KOPT-K1 (cell line): ENCODE measurements around the gene TUBGCP6.

Experiments used
- H3K27ac ChIP-seq: fragments of 200-600 bp; sonication (generic); 2 replicates; pipeline ENCODE4 v1.5.1; 2016; ENCODE audit warnings: antibody characterized with exemption, mild to moderate bottlenecking, low read depth, low read length; ENCODE audit not compliant: poor library complexity, severe bottlenecking
- H3K36me3 ChIP-seq: fragments of 200-600 bp; sonication (generic); 2 replicates; pipeline ENCODE4 v1.5.1; 2017; ENCODE audit warnings: antibody characterized with exemption, mild to moderate bottlenecking, low read length, moderate library complexity; ENCODE audit not compliant: insufficient read depth
- H3K9me3 ChIP-seq: fragments of 200-600 bp; sonication (generic); 2 replicates; pipeline ENCODE4 v1.5.1; 2017; ENCODE audit warnings: antibody characterized with exemption, low read length, mild to moderate bottlenecking; ENCODE audit not compliant: insufficient read depth, poor library complexity, severe bottlenecking

TUBGCP6 gene

GRCh38 chr22:50244420-50245213, at the start of gene TUBGCP6:
Gene TUBGCP6 (minus strand): TSS chr22:50245023. CDS start chr22:50244459, 564 bp downstream.
- no peaks in the 10 kb centered on the region for H3K9me3 ChIP-seq
- peaks cover 36% of the 10 kb centered on the region for H3K36me3 ChIP-seq
- peak within 1 kb of the TSS; percentile 82 for H3K27ac ChIP-seq

GRCh38 chr22:50294319-50294656, 49.5 kb upstream of the TUBGCP6 start:
- Histone ChIP-seq H3K27ac (no peak overlapping the region), H3K9me3 (no peaks in the 10 kb centered on the region), H3K36me3 (no peaks in the 10 kb centered on the region)

GRCh38 chr22:50293441-50294318, 48.9 kb upstream of the TUBGCP6 start:
- Histone ChIP-seq H3K36me3 (no peaks in the 10 kb centered on the region), H3K27ac (no peak overlapping the region), H3K9me3 (no peaks in the 10 kb centered on the region)

GRCh38 chr22:50292643-50293440, 48.0 kb upstream of the TUBGCP6 start:
- Histone ChIP-seq H3K36me3 (no peaks in the 10 kb centered on the region), H3K27ac (no peak overlapping the region), H3K9me3 (no peaks in the 10 kb centered on the region)

GRCh38 chr22:50289942-50290630, 45.3 kb upstream of the TUBGCP6 start:
- Histone ChIP-seq H3K9me3 (no peaks in the 10 kb centered on the region), H3K36me3 (no peaks in the 10 kb centered on the region), H3K27ac (no peak overlapping the region)

GRCh38 chr22:50289151-50289941, 44.5 kb upstream of the TUBGCP6 start:
- Histone ChIP-seq H3K27ac (no peak overlapping the region), H3K9me3 (no peaks in the 10 kb centered on the region), H3K36me3 (no peaks in the 10 kb centered on the region)

GRCh38 chr22:50287731-50288130, 42.9 kb upstream of the TUBGCP6 start:
- no peaks in the 10 kb centered on the region for H3K9me3 ChIP-seq
- H3K27ac ChIP-seq, result no peak overlapping the region
- no peaks in the 10 kb centered on the region for H3K36me3 ChIP-seq

GRCh38 chr22:50286701-50287318, 42.0 kb upstream of the TUBGCP6 start:
- H3K36me3 ChIP-seq, result no peaks in the 10 kb centered on the region
- H3K27ac ChIP-seq, result no peak overlapping the region
- no peaks in the 10 kb centered on the region for H3K9me3 ChIP-seq

- Histone ChIP-seq H3K27ac (no peak overlapping the region), H3K9me3 (no peaks in the 10 kb centered on the region), H3K36me3 (no peaks in the 10 kb centered on the region)
These were observed 41.5 kb upstream of the TUBGCP6 start for GRCh38 chr22:50286275-50286674.

GRCh38 chr22:50285568-50286229, 40.9 kb upstream of the TUBGCP6 start:
- H3K9me3 ChIP-seq, result no peaks in the 10 kb centered on the region
- no peaks in the 10 kb centered on the region for H3K36me3 ChIP-seq
- H3K27ac ChIP-seq, result no peak overlapping the region

- H3K9me3 ChIP-seq, result no peaks in the 10 kb centered on the region
- H3K27ac ChIP-seq, result no peak overlapping the region
- H3K36me3 ChIP-seq, result no peaks in the 10 kb centered on the region
These were observed 39.7 kb upstream of the TUBGCP6 start for GRCh38 chr22:50284479-50284878.

- no peaks in the 10 kb centered on the region for H3K36me3 ChIP-seq
- H3K9me3 ChIP-seq, result no peaks in the 10 kb centered on the region
- no peak overlapping the region for H3K27ac ChIP-seq
These were observed 39.0 kb upstream of the TUBGCP6 start for GRCh38 chr22:50283821-50284220.
